HFFc6 (cell line): ENCODE results near the gene RPS19. TPM values are rescaled to one million over a fixed set of nuclear protein-coding genes. Genes with fewer than 3 reads are reported as not detected.

Source experiments
- DNase-seq: peaks from one replicate; pipeline ENCODE4 v3.0.0-alpha.2; 2018
- H3K27ac Mint-ChIP-seq: 2 replicates; pipeline ENCODE4 v1.8.0; 2020; ENCODE audit warnings: mild to moderate bottlenecking, mixed read lengths
- H3K27me3 Mint-ChIP-seq: 2 replicates; pipeline ENCODE4 v1.8.0; 2021; ENCODE audit warnings: mild to moderate bottlenecking, moderate library complexity, mixed read lengths; ENCODE audit not compliant: insufficient read depth
- H3K36me3 Mint-ChIP-seq: 2 replicates; pipeline ENCODE4 v1.8.0; 2021; ENCODE audit warnings: low read depth, mixed read lengths
- H3K4me1 Mint-ChIP-seq: 2 replicates; pipeline ENCODE4 v1.8.0; 2020; ENCODE audit warnings: low read depth, mixed read lengths
- H3K4me3 Mint-ChIP-seq: 2 replicates; pipeline ENCODE4 v1.8.0; 2020; ENCODE audit warnings: mild to moderate bottlenecking, moderate library complexity, mixed read lengths
- H3K9me3 Mint-ChIP-seq: 2 replicates; pipeline ENCODE4 v1.8.0; 2020; ENCODE audit warnings: mild to moderate bottlenecking, mixed read lengths
- CTCF ChIP-seq: fragments of 200-600 bp; sonication (generic); IDR thresholded peaks from 2 replicates; pipeline ENCODE4 v1.5.0; 2021; ENCODE audit warnings: antibody characterized with exemption, mild to moderate bottlenecking
- total RNA-seq, 6 experiments: library from RNA; stranded (reverse); fragmentation: NEBNext Ultra II Directional; extraction: Animal tissue kit (Norgen Biotek cat#: 25700); gene quantifications; 2 replicates in 1 of 6; 3 replicates in 5 of 6; pipeline ENCODE4 v1.2.3, GENCODE V29; 2021

The RPS19 gene
- total RNA-seq, 6 experiments from 2014 or later, result 2,312 to 2,495 (median 2,438) TPM

- Mint-ChIP-seq H3K9me3 (no peaks in the 10 kb centered on the region), H3K27me3 (peaks cover 27% of the 10 kb centered on the region), H3K4me3 (no peak overlapping the region), H3K36me3 (peaks cover 18% of the 10 kb centered on the region), H3K27ac (no peak overlapping the region), H3K4me1 (no peaks in the 10 kb centered on the region)
- TF ChIP-seq CTCF, result no peak
- DNase-seq, result no peak
Measured at GRCh38 chr19:41908724-41909464, 48.8 kb downstream of the RPS19 start.

- peaks cover 32% of the 10 kb centered on the region for H3K27me3 Mint-ChIP-seq
- H3K9me3 Mint-ChIP-seq, result no peaks in the 10 kb centered on the region
- no peak for TF ChIP-seq CTCF
- no peak for DNase-seq
- H3K36me3 Mint-ChIP-seq, result peaks cover 11% of the 10 kb centered on the region
- no peak overlapping the region for H3K4me3 Mint-ChIP-seq
- H3K27ac Mint-ChIP-seq, result no peak overlapping the region
- H3K4me1 Mint-ChIP-seq, result no peaks in the 10 kb centered on the region
Measured at GRCh38 chr19:41909706-41910105, 49.7 kb downstream of the RPS19 start.

- H3K4me3 Mint-ChIP-seq, result no peak overlapping the region
- no peaks in the 10 kb centered on the region for H3K9me3 Mint-ChIP-seq
- no peak for DNase-seq
- no peaks in the 10 kb centered on the region for H3K4me1 Mint-ChIP-seq
- peaks cover 10% of the 10 kb centered on the region; the same call in 1 of the 2 replicates for H3K36me3 Mint-ChIP-seq
- no peak overlapping the region for H3K27ac Mint-ChIP-seq
- H3K27me3 Mint-ChIP-seq, result peaks cover 32% of the 10 kb centered on the region
- TF ChIP-seq CTCF, result no peak
Measured at GRCh38 chr19:41910240-41910991, 50.4 kb downstream of the RPS19 start.

- no peaks in the 10 kb centered on the region for H3K9me3 Mint-ChIP-seq
- H3K4me1 Mint-ChIP-seq, result no peaks in the 10 kb centered on the region
- no peak overlapping the region for H3K4me3 Mint-ChIP-seq
- H3K27me3 Mint-ChIP-seq, result peaks cover 32% of the 10 kb centered on the region
- TF ChIP-seq CTCF, result no peak
- no peak for DNase-seq
- no peak overlapping the region for H3K27ac Mint-ChIP-seq
- H3K36me3 Mint-ChIP-seq, result peaks cover 5% of the 10 kb centered on the region; the same call in 1 of the 2 replicates
Measured at GRCh38 chr19:41910992-41911888, 51.2 kb downstream of the RPS19 start.
